GM12801 (cell line): ENCODE data around the gene ZNF689.

Experiments used
- CTCF ChIP-seq: IDR thresholded peaks from one replicate; pipeline ENCODE4 v1.5.1; 2011; ENCODE audit warnings: control low read depth; ENCODE audit not compliant: insufficient read length; ENCODE audit errors: extremely low read depth

ZNF689 gene

DNA sequence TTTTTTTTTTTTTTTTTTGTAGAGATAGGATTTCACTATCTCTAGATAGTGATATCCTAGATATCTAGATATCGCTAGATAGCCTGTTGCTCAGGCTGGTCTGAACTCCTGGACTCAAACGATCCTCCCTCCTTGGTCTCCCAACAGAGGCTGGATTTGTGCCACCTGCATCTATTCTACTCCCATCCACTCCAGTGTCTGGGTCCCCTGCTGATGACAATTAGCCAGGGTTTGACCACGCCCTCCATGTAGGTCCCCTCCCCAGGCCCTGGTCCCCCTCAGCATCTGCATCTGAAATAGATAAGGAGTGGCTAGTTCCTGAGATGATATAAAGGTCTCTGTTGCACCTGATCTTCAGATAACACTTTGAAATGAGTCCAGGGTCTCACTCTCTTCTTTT is 40.9 kb downstream of the ZNF689 start:
- no peak for TF ChIP-seq CTCF

- no peak for TF ChIP-seq CTCF
Observed at GRCh38 chr16:30567991-30568638, 42.1 kb downstream of the ZNF689 start.

DNA sequence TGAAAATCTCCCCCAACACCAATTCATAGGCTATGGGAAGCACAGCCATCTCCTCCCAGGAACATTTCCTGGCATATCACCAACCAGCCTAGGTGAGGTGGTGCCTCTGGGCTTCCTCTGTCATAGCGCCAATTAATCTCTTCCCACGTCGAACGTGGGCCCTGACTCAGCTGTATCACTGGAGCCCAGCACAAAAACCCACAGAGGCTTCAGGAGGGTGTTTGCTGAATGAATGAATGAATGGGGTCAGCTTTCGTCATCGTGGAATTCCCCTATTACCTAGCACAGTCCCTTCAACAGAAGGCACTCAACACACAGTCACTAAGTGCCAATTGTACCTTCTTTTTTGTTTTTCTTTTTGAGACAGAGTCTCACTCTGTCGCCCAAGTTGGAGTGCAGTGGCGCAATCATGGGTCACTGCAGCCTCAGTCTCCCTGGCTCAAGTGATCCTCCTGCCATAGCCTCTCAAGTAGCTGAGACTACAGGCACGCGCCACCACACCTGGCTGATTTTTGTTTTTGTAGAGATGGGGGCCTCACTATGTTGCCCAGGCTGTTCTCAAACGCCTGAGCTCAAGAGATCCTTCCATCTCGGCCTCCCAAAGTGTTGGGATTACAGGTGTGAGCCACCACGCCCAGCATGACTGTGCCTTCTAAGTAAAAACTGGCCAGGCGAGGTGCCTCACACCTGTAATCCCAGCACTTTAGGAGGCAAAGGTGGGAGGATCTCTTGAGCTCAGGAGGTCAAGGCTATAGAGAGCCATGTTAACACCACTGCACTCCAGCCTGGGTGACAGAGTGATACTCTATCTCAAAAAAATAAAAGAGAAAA is 42.8 kb downstream of the ZNF689 start:
- no peak for TF ChIP-seq CTCF

GRCh38 chr16:30566531-30566930 is 43.7 kb downstream of the ZNF689 start:
- no peak for TF ChIP-seq CTCF

DNA sequence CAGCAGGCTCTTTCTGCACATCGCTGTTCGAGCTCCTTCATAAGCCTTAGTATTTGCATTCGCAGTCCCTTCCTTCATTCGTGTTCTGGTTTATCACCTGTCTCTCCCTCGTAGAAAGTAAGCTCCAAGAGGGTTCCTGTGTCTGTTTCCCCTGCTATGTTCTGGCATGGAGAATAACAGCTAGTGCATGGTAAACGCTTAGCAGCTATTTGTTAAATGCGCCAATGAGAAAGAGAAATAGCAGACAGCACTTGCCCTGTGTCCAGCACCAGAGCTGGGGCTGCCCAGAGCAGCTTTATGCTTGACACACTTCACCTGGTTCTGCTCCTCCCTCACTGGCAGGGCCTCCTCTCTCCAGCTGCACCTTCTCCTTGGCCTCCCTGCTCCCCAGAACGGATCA is 44.2 kb downstream of the ZNF689 start:
- TF ChIP-seq CTCF: no peak

GRCh38 chr16:30565526-30565925 is 44.7 kb downstream of the ZNF689 start:
- no peak for TF ChIP-seq CTCF

DNA sequence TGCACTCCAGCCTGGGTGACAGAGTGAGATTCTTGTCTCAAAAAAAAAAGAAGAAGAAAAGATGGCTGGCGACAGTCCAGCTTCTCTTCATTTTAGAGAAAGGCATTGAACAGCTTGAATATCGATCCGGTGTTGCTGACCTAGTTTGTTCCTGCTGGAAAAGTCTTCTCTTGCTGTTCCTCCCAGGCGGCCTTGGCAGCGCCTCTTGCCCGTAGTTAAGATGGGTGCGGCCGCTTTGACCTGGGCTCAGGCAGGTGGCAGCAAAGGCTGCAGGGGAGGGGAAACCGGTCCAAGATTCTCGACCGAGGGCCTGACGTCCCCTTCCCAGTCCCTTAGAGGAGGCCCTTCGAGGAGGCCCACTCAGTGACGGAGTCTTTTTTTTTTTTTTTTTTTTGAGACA is 48.2 kb downstream of the ZNF689 start:
- no peak for TF ChIP-seq CTCF
